OCI-LY7 (cell line): ENCODE results near the gene FIBIN. TPM values are rescaled to one million over a fixed set of nuclear protein-coding genes. Genes with fewer than 3 reads are reported as not detected.

Source experiments
- BruUV-seq: library from RNA; stranded (reverse); fragments of 400-500 nt; replicated peaks from 2 replicates; lab custom pipeline; 2021; lab: Mats Ljungman, UMichigan
- CTCF ChIA-PET: fragments of 300-600 bp; sonication (Branson Sonifier 250); formaldehyde crosslinking; loops from one replicate; lab custom pipeline; 2022; ENCODE audit warnings: antibody characterized with exemption; ENCODE audit not compliant: unreplicated experiment; lab: Charles Lee
- POLR2A ChIA-PET: fragments of 300-600 bp; sonication (Branson Sonifier 250); formaldehyde crosslinking; loops from one replicate; lab custom pipeline; 2022; ENCODE audit warnings: antibody characterized with exemption; lab: Charles Lee
- DNase-seq: peaks from one replicate; pipeline ENCODE4 v3.0.0-alpha.2; 2015; ENCODE audit warnings: low spot score
- H2AFZ ChIP-seq: fragments of 200-600 bp; sonication (generic), shearing (Covaris generic); 2 replicates; pipeline ENCODE4 v1.6.1; 2014; ENCODE audit warnings: mild to moderate bottlenecking, antibody characterized with exemption, low read length, moderate library complexity
- H3K27ac ChIP-seq: fragments of 200-600 bp; sonication (generic); 2 replicates; pipeline ENCODE4 v1.5.1; 2014; ENCODE audit warnings: mixed run types, low read depth, mild to moderate bottlenecking, moderate library complexity, low read length, inconsistent platforms; ENCODE audit not compliant: poor library complexity, severe bottlenecking
- H3K36me3 ChIP-seq: fragments of 200-600 bp; sonication (generic); 2 replicates; pipeline ENCODE4 v1.6.1; 2014; ENCODE audit warnings: mild to moderate bottlenecking, antibody characterized with exemption, low read length, moderate library complexity, mixed read lengths; ENCODE audit not compliant: insufficient read depth
- H3K4me1 ChIP-seq: fragments of 200-600 bp; sonication (generic); 2 replicates; pipeline ENCODE4 v1.5.1; 2014; ENCODE audit warnings: mild to moderate bottlenecking, low read length; ENCODE audit not compliant: insufficient read depth, poor library complexity, severe bottlenecking
- H3K4me2 ChIP-seq: fragments of 200-600 bp; sonication (generic); 2 replicates; pipeline ENCODE4 v1.6.1; 2014; ENCODE audit warnings: mild to moderate bottlenecking, low read length
- H3K4me3 ChIP-seq: fragments of 200-600 bp; sonication (generic); 2 replicates; pipeline ENCODE4 v1.5.1; 2014; ENCODE audit warnings: mild to moderate bottlenecking, low read depth, low read length; ENCODE audit not compliant: poor library complexity, severe bottlenecking
- H3K79me2 ChIP-seq: fragments of 200-600 bp; sonication (generic); 2 replicates; pipeline ENCODE4 v1.6.1; 2016; ENCODE audit warnings: low read depth, mild to moderate bottlenecking, low read length, moderate library complexity, mixed read lengths; ENCODE audit not compliant: insufficient read depth
- H3K9me2 ChIP-seq: fragments of 200-600 bp; sonication (generic); 2 replicates; pipeline ENCODE4 v1.6.1; 2016; ENCODE audit warnings: mild to moderate bottlenecking, low read length, mixed read lengths; ENCODE audit not compliant: insufficient read depth
- H3K9me3 ChIP-seq: fragments of 200-600 bp; sonication (generic); 2 replicates; pipeline ENCODE4 v1.6.1; 2014; ENCODE audit warnings: mild to moderate bottlenecking, mixed run types, low read length, mixed read lengths
- H4K20me1 ChIP-seq: fragments of 200-600 bp; sonication (generic); 2 replicates; pipeline ENCODE4 v1.6.1; 2014; ENCODE audit warnings: mild to moderate bottlenecking, antibody characterized with exemption, low read length, moderate library complexity, mixed read lengths; ENCODE audit not compliant: insufficient read depth
- EZH2phosphoT487 ChIP-seq: fragments of 200-600 bp; sonication (generic); IDR thresholded peaks from 2 replicates; pipeline ENCODE4 v1.6.1; 2018; ENCODE audit warnings: low read depth, borderline replicate concordance, mild to moderate bottlenecking, mixed run types, antibody characterized with exemption, low read length, moderate library complexity, mixed read lengths
- intact Hi-C: fragments of 100-400 bp; cut with micrococcal nuclease; formaldehyde crosslinking; loops from one replicate; pipeline ENCODE4 v1.10.0; 2022; ENCODE audit not compliant: unreplicated experiment
- total RNA-seq, 2 experiments: library from RNA; depleted of rRNA in 1 of 2; stranded (reverse); fragments of >200 nt in 1 of 2; shearing (Covaris generic) in 1 of 2; gene quantifications; 2 replicates each; pipeline ENCODE4 v1.2.3, GENCODE V29; 2014 to 2022
- TF ChIP-seq, protein P1 (sequence below): fragments of 200-600 bp; sonication (generic); conservative IDR thresholded peaks from 2 replicates; pipeline ENCODE4 v1.5.1; 2014; ENCODE audit warnings: mild to moderate bottlenecking, antibody characterized with exemption, low read length, moderate library complexity, mixed read lengths

The FIBIN gene
- total RNA-seq, 2 experiments from 2014 or later = not detected

DNA sequence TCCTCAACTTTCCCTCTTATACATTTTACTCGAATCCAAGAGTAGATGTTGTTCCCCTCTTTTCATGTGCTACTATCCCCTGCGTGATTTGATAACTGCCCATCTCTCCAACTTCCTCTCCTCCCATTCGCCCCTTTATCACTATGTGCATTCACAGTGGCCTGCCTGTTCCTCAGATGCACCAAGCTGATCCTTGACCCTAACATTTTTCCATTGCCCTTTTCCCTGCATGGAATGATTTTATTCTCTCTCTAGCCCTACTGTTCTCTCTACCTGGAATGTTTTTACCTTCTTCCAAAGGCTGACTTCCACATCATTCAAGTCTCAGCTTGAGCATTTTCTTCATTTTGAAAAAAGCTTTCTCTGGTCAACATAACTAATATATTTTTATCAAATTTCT is 31.0 kb downstream of the FIBIN start:
- Histone ChIP-seq H3K4me3 (no peak overlapping the region), H3K9me3 (no peaks in the 10 kb centered on the region), H3K79me2 (no peaks in the 10 kb centered on the region), H4K20me1 (no peaks in the 10 kb centered on the region), H3K4me1 (peaks cover 5% of the 10 kb centered on the region), H2AFZ (no peak overlapping the region), H3K36me3 (no peaks in the 10 kb centered on the region), H3K4me2 (no peak overlapping the region), H3K27ac (no peak overlapping the region), H3K9me2 (no peaks in the 10 kb centered on the region)
- intact Hi-C loops = no loop called here
- ChIA-PET POLR2A (interaction anchor here (0.6 to 1.7 kb wide), 2 partner anchors 13 to 16 kb away, joined by 3 to 6 read pairs; partner anchors contain the start of gene BBOX1), CTCF (no interaction called here)
- DNase-seq = no peak
- BruUV-seq = no TSS peak
- TF ChIP-seq, protein P1, sequence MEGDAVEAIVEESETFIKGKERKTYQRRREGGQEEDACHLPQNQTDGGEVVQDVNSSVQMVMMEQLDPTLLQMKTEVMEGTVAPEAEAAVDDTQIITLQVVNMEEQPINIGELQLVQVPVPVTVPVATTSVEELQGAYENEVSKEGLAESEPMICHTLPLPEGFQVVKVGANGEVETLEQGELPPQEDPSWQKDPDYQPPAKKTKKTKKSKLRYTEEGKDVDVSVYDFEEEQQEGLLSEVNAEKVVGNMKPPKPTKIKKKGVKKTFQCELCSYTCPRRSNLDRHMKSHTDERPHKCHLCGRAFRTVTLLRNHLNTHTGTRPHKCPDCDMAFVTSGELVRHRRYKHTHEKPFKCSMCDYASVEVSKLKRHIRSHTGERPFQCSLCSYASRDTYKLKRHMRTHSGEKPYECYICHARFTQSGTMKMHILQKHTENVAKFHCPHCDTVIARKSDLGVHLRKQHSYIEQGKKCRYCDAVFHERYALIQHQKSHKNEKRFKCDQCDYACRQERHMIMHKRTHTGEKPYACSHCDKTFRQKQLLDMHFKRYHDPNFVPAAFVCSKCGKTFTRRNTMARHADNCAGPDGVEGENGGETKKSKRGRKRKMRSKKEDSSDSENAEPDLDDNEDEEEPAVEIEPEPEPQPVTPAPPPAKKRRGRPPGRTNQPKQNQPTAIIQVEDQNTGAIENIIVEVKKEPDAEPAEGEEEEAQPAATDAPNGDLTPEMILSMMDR = no peak
- TF ChIP-seq EZH2phosphoT487 = no peak

DNA sequence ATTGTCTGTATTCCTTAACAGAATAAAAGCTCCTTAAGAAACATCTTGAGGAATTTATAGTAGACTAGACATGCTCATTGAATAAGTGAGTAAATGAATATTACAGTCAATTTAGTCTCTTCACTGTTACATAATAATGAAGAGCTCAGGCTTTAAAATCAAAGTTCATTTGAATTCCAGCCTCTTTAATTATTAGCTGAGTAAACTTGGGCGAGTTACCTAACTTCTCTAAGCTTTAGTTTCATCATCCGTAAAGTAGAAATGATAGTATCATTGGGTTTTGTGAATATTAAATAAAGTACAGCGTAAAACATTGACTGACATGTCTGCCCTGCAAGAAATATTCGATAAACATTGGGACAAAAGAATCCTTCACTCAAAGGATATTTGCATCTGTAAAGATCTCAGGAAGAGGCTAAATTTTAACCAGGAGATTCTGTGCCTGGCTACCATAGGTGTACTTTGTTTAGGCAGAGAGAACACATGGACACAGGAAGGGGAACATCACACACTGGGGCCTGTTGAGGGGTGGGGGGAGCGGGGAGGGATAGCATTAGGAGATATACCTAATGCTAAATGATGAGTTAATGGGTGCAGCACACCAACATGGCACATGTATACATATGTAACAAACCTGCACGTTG is 31.5 kb downstream of the FIBIN start:
- BruUV-seq = no TSS peak
- CTCF ChIA-PET = no interaction called here
- TF ChIP-seq EZH2phosphoT487 = no peak
- TF ChIP-seq, protein P1 = no peak

More for the DNA sequence above, 31.5 kb downstream of the FIBIN start:
- Histone ChIP-seq H4K20me1 (no peaks in the 10 kb centered on the region), H3K27ac (no peak overlapping the region), H2AFZ (no peak overlapping the region), H3K4me2 (no peak overlapping the region), H3K36me3 (no peaks in the 10 kb centered on the region), H3K9me3 (no peaks in the 10 kb centered on the region), H3K79me2 (no peaks in the 10 kb centered on the region), H3K9me2 (no peaks in the 10 kb centered on the region), H3K4me3 (no peak overlapping the region), H3K4me1 (peaks cover 5% of the 10 kb centered on the region)
- POLR2A ChIA-PET = interaction anchor here (0.5 to 1.7 kb wide), 3 partner anchors 13 to 197 kb away, joined by 3 to 7 read pairs (median 6); partner anchors contain the start of gene BBOX1
- DNase-seq = no peak
- intact Hi-C loops = no loop called here
